Stimulated activated CD8-positive, alpha-beta memory T cell treated with anti-CD3 and anti-CD28 coated beads, Interleukin-4, amount 100 ng/mL, for 48 hours (primary cell): Measurements from ENCODE around the gene INHBE.
"Not testable (repeated sequence)": the region's sequence is repeated elsewhere in the genome, so short reads cannot be mapped to it uniquely, and the experiment has no call there.

Experiments used
- DNase-seq: peaks from one replicate; pipeline ENCODE4 v3.0.0-alpha.2; 2020

Gene INHBE, protein sequence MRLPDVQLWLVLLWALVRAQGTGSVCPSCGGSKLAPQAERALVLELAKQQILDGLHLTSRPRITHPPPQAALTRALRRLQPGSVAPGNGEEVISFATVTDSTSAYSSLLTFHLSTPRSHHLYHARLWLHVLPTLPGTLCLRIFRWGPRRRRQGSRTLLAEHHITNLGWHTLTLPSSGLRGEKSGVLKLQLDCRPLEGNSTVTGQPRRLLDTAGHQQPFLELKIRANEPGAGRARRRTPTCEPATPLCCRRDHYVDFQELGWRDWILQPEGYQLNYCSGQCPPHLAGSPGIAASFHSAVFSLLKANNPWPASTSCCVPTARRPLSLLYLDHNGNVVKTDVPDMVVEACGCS

DNA sequence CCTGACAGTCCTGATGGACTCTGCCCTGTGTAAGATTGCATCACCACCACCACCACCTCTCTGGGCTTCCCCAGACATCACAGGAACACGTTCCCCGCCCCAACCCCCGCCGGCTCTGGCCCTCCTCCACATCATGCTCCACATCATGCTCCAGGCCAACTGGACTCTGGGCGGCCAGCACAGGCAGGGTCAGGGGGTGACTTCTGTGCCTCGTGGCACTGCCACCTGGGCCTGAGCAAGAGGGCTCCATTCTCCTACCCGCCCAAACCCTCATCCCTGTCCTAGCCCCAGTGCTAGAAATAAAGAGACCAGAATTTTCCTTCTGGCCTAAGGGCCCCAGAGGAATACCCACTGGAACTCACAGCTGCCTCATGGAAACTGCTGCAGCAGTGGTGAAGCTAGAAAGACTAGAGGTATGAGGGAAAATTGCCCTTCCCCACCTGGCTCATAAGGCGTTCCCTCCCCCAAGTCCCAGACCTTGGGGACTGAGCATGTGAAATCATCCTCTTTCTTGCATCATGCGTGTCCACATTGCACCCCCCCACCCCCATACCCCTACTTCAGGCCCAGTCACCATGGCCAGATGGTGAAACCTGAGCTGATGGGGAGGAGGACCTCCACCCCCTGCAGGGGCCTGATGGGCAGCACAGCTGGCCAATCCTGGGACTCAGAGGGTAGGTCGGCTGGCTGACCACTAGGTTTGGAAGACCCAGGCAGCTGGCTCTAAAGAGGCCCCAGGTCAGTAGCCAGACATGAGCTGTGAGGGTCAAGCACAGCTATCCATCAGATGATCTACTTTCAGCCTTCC is at the start of gene INHBE:
Gene INHBE, plus strand, starts transcription at position 742 of the 808 bp plus-strand sequence. CDS start 230 bp downstream, outside the sequence.
- DNase-seq, result peak; percentile 51

DNA sequence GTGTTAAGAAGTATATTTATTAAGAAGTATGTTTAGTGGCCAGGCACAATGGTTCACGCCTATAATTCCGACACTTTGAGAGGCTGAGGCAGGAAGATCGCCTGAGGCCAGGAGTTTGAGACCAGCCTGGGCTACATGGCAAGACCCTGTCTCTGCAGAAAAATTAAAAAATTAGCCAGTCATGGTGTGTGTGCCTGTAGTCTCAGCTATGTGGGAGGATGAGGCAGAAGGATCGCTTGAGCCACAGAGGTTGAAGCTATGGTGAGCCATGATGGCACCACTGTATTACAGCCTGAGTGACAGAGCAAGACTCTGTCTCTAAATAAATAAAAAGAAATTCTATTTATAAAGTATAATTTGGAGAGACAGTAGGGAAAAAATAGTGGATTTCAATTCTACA is 44.6 kb upstream of the INHBE start:
- no peak for DNase-seq

DNA sequence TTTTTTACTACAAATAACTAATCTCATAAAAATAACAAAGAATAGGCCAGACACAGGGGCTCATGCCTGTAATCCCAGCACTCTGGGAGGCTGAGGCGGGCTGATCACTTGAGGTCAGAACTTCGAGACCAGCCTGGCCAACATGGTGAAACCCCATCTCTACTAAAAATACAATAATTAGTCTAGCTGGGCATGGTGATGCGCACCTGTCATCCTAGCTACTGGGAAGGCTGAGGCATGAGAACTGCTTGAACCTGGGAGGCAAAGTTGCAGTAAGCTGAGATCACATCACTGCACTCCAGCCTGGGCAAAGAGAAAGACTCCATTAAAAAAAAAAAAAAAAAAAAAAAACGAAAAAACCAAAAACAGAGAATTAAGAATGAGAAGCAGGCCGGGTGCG is 40.9 kb upstream of the INHBE start:
- DNase-seq, result not testable (repeated sequence)

DNA sequence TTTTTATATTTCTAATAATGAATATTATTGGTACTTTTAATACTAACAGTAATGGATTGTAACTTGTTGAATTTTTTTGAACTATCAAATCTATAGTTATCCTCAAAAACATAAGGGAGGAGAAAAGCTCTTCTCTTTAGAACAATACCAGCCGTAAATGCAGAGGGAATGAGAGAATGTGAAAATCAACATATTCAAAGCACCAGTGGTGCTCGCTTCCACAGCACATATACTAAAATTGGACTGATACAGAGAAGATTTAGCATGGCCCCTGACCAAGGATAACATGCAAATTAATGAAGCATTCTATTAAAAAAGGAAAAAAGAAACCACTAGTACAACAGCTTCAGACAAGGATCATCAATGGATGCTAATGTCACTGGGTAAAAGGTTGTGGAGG is 40.0 kb upstream of the INHBE start:
- DNase-seq, result no peak

DNA sequence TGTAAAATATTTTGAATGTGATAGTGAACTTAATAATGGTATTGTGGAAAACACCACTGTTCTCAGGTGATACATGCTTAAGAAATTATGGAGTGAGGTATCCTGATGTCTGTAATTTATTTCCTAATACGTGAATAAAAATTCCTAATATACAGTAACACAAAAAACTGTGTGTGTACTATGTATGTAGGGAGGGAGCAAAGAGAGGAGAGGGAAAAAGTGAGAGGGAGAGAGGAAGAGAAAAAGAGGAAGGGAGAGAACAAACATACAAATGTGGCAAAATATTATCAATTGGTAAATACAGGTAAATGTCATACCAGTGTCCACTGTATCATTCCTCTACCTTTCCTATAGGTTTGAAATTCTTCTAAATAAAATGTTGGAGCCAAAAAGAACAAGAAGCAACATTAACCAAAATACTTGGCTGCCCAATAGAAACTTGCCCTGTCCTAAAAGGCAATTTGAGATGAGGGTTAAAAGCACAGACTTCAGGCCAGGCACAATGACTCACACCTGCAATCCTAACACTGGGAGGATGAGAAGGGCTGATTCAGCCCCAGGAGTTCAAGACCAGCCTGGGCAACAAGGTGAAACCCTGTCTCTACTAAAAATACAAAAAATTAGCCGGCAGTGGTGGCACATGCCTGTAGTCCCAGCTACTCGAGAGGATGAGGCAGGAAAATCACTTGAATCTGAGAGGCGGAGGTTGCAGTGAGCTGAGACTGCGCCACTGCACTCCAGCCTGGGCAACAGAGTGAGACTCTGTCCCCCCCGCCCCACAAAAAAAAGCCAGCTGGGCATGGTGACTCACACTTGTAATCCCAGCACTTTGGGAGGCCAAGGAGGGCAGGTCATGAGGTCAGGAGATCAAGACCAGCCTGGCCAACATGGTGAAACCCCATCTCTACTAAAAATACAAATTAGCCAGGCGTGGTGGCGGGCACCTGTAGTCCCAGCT is 38.8 kb upstream of the INHBE start:
- DNase-seq, result no peak

DNA sequence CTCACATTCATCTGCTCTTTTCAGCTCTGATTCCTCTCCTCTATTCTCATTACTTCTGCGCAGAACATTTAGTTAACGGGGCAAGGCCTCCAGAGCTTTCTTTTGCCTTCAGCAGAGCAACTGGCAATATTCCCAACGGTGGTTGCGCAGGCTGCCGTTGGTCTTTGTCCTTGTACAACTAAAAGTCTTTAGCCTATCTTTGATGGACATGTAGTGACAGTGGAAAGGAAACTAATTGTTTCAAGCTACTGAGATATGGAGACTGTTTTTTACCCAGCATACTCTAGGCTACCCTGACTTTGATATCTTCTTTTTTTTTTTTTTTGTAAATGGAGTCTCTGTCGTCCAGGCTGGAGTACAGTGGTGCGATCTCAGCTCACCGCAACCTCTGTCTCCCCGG is 36.9 kb upstream of the INHBE start:
- no peak for DNase-seq

DNA sequence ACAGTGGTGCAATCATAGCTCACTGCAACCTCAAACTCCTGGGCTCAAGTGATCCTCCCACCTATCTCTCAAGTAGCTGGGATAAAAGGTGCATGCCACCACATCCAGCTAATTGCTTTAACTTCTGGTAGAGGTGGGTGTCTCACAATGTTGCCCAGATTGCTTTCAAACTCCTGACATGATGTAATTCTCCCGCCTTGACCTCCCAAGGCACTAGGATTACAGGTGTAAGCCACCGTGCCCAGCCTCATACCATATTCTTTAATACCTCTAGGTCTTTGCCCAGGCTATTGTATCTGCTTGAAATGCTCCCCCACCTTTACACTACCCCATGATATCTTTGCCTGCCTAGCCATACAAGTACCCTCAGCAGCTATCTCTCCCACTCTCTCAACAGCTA is 35.6 kb upstream of the INHBE start:
- DNase-seq, result no peak

DNA sequence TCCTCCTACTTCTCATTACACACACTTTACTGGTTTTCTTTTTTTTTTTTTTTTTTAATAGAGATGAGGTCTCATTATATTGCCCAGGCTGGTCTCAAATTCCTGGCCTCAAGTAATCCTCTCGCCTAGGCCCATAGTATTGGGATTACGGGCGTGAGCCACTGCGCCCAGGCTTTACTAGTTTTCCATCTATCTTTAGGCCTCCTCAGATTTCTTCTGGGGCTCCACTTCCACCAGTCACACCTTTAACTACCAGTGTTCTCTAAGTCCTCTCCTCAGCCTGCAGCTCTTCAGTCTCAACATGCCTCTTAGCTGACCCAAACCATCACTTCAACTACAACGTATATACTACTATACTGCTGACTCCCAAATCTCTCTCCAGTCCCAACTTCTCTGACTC is 34.6 kb upstream of the INHBE start:
- no peak for DNase-seq

DNA sequence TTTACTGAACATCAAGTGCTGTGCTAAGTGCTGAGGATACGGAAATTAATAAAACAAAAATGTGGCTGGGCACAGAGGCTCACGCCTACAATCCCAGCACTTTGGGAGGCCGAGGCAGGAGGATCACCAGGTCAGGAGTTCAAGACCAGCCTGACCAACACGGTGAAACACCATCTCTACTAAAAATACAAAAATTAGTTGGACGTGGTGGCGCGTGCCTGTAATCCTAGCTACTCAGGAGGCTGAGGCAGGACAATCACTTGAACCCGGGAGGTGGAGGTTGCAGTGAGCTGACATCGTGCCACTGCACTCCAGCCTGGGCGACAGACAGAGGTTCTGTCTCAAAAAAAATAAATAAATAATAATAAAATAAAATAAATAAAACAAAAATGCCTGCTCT is 28.2 kb upstream of the INHBE start:
- DNase-seq, result peak; percentile 13

DNA sequence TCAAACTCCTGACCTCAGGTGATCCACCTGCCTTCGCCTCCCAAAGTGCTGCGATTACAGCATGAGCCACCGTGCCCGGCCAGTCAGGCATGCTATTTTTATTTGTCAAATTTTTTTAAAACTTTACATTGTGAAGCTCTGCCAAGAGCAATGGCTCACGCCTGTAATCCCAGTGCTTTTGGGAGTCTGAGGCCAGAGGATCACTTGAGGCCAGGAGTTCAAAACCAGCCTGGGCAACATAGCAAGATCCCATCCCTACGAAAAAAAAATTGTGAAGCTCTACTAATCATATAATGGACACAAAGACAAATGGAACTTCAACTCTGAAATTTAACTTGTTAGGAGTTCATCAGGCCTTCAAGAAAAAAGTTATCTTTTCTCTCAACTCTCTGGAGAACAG is 26.1 kb upstream of the INHBE start:
- peak; percentile 18 for DNase-seq

DNA sequence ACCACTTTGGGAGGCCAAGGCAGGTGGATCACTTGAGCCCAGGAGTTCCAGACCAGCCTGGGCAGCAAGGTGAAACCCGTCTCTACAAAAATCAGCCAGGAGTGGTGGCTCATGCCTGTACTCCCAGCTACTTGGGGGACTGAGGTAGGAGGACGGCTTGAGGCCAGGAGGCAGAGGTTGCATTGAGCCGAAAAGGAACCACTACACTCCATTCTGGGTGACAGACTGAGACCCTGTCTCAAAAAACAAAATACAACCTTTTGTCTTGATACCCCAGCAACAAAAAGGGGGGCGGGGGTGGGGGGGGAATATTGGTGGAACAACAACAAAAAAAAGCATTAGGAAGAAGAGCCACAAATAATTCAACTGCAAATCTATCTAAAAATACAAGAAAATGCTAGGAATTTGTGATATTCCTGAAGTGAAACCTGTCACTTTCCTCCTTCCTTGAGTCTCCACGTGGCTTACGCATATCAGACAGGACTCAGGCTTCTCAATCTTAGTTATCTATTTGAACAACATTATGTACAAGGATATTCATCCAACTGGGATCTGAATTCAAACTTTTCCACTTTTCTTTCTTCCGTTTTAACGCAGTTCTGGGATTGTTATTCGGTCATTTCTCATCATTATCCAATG is 25.5 kb upstream of the INHBE start:
- DNase-seq, result peak; percentile 25

DNA sequence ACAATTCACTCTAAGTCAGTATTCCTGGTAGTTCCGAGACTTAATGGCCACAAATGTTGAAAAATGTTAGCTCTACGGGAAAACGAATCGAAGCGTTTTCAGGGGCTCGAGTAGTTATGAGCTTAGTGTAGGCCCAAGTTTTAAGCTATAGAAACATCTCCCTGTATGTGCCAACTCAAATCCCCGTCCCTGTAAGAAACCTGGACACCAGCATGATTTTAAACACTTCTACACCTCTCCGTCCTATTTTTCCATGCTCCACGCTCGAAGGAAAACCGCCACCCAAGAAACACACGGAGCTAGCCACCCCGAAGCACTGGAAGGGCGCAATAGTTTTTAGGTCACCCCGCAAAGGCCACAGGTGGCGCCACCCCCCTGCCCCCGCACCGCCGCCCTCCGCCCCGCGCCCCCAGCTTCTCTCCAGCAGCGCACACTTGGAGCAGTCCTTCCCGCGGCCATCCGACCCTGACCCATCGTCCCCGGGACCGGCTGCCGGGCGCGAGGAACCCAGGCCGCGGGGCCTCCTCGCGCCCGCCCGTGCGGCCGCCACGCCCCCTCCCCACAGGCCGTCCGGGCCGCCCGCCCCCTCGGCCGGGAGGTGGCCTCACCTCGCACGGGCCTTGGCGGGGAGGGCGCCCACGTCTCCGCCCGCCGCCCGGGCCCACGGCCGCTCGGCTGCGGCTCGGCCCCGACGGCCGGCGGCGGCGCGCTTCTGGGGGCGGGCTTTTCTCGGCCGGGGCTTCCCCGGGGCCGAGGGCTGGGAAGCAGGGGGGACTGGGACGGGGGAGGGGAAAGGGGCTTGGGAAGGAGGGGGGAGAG is 24.8 kb upstream of the INHBE start:
- DNase-seq, result peak; percentile 58

DNA sequence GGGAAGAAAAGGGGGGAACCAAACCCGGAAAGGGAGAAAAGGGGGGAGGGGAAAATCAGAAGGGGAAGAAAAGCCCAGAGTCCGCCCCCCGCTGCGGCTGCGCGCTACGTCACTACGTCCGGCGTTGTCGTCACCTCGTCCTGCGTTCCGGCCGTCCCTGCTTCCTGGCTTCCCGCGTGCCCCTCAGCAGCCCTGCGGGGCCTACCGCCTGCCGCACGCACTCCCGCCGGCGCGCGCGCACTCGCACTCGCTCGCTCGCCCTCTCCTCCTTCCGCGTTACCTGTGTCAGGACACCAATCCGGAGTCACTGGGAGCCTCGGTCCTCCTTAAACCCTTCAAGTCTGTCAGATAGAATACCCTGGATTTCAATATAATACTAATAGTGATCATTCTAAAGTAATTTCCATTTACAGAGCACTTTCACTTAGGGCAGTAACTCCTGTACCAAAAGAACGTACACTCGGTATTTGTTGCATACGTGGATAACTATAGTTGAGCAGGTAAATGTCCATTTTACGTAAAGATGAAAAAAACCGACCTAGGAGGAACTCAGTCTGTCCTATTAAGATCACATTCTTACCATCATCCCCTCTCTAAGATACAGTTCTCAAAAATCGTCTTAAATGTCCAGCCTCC is 24.1 kb upstream of the INHBE start, which contains the start of gene R3HDM2:
Gene R3HDM2, minus strand, starts transcription at position 113 of the 636 bp plus-strand sequence. CDS start 120,615 bp downstream, outside the sequence.
- peak; percentile 98 for DNase-seq

DNA sequence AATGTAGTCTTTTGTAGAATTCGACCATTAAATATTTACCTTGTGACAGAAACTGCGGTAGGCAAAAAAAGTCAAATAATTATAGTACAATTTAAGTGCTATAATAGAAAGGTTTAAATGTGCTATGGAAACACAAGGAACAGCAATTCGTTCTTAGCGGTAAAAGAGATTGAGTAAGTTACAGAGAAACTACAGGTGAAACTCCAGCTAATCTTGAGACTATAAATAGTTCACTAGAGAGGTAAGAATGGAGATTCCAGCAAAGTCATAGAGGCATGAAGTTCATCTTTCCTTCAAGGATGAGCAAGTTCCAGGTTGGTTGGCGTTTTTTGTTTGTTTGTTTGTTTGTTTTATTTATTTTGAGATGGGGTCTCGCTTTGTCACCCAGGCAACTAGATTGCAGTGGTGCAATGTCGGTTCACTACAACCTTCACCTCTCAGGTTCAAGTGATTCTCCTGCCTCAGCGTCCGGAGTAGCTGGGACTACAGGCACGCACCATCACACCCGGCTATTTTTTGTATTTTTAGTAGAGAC is 23.4 kb upstream of the INHBE start:
- no peak for DNase-seq

DNA sequence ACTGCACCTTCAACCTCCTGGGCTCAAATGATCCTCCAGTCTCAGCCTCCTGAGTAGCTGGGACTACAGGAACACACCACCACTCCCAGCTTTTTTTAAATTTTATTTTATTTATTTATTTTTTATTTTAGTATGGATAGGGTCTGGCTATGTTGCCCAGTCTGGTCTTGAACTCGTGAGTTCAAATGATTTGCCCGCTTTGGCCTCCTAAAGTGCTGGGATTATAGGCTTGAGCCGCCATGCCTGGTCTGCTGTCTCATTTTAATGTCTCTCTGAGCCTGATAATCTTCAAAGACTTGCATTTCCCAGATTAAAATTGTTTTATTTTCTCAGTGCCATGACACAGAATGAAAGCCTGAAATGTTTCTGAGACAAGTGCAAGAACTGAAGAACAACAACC is 21.7 kb upstream of the INHBE start:
- DNase-seq, result peak; percentile 10

DNA sequence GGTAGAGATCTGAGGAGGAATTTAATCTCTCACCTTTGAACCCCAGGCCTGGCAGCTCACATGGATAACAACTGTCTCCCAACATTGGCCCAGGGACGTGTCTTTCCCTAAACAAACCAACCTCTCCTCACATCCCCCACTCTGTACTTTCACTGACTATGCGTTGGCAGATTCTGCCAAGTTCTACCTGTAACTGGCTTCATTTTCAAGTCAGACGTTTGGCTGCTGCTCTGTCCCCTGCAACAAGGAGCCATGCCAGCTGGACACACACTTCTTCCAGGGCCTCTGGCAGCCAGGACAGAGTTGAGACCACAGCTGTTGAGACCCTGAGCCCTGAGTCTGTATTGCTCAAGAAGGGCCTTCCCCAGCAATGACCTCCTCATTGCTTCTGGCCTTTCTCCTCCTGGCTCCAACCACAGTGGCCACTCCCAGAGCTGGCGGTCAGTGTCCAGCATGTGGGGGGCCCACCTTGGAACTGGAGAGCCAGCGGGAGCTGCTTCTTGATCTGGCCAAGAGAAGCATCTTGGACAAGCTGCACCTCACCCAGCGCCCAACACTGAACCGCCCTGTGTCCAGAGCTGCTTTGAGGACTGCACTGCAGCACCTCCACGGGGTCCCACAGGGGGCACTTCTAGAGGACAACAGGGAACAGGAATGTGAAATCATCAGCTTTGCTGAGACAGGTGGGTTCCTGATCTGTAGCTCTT is 20.4 kb upstream of the INHBE start, which contains the start of gene INHBC:
Gene INHBC, plus strand, starts transcription at position 268 of the 707 bp plus-strand sequence. Its CDS starts 103 bp downstream, at position 371.
- no peak for DNase-seq

DNA sequence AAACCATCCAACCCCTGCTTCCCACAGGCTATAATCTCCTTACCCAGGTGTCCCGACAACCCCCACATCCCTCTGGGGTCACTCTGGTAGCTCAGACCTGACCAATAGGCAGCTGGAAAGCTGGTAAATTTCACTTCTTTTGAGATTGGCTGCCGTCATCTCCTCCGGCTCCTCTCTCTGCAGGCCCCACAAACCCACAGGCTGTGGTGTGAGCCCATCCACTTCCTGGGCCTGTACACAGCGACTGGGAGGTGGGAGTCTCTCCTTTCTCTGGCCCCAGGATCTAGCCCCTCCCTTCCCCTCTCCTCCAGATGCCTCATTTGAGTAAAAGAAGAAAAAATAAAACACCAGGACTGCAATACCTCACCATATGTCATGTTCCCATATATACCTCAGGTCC is 19.8 kb upstream of the INHBE start:
- DNase-seq, result no peak

DNA sequence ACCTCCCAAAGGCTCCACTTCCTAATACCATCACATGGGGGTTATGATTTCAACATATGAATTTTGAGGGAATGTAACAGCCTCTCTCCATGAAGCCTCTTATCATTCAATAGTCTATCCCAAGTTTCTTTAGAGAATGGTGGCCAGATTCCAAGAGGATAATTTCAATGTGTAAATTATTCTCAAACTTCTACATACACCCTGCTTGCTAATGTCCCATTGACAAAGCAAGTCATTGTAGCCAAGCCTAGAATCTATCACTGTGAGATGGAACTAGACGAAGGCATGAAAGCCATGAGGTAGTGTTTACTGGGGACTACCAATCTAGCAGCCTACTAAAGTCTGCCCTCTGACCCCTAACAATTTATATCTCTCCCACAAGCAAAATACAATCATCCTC is 16.7 kb upstream of the INHBE start:
- no peak for DNase-seq

DNA sequence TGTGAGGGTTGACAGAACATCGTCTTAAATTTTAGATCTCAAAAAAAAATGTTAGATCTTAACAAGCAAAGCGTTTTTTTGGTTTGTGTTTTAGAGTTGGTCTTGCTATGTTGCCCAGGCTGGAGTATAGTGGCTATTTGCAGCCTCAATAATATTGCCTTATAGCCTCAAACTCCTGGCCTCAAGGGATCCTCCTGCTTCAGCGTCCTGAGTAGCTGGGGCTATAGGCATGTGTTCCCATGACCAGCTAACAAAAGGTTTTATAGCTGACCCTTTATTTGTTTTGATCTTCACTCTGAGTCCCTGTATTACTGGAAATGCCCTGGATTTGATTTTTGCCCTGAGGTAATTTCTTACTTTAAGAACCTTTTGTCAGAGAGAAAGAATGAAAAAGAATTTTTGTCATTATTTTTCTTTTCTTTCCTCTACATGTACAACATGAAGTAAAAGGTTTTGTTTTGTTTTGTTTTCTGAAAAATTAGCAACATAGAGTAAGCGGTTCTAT is 15.3 kb upstream of the INHBE start:
- no peak for DNase-seq

DNA sequence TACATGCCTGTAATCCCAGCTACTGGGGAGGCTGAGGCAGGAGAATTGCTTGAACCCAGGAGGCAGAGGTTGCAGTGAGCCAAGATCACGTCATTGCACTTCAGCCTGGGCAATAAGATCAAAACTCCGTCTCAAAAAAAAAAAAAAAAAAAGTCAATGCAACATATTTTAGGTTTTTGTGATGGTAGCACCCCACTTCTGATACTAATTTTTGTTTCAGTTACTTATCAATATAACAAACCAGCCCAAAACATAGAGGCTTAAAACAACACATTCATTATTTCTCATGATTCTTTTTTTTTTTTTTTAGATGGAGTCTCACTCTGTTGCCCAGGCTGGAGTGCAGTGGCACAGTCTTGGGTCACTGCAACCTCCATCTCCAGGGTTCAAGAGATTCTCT is 13.7 kb upstream of the INHBE start:
- DNase-seq, result not testable (repeated sequence)
